Activated CD4-positive, alpha-beta T cell treated with anti-CD3 and anti-CD28 coated beads, Interleukin-2, amount 50 U/mL, for 24 hours (primary cell): Measurements from ENCODE around the gene MAP2K7.

Source experiments
- DNase-seq, 2 donors: peaks; one replicate each; pipeline ENCODE4 v3.0.0-alpha.2; 2020; ENCODE audit warnings: low read depth in 1 of 2, low spot score in 1 of 2

MAP2K7 gene

DNA sequence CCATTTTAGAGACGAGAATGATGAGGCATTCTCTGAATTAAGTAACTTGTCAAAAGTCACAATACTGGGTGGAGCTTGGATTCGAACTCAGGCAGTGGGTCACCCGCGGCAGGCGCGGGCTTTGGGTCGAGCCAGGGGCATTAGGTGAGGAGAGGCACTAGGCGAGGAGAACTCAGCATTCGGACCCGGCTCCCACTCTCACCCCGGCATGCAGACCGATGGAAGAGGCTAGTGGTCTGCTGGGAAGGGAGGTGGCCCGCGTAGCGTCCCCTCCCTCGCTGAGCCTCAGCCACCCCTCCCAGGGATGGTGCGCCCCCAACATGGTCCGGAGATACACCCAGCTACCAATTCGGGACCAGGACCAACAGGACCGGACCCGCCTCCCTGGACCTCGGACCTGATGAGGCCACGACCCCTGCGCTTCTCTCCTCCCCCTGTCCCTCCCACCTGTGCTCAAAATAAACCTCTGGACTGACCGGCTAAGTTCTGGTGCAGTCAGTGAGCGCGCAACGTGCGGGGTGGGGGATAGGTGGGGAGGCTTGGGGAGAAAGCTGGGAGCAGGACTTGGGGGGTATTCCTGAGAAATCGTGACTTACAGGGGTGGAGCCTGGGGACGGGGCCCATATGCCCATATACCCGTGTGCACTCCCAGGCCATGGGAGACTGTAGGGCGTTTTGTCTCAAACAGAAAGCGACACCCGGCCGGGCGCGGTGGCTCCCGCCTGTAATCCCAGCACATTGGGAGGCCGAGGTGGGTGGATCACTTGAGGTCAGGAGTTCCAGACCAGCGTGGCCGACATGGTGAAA lies 15.1 kb downstream of the MAP2K7 start:
- DNase-seq, result no peak

DNA sequence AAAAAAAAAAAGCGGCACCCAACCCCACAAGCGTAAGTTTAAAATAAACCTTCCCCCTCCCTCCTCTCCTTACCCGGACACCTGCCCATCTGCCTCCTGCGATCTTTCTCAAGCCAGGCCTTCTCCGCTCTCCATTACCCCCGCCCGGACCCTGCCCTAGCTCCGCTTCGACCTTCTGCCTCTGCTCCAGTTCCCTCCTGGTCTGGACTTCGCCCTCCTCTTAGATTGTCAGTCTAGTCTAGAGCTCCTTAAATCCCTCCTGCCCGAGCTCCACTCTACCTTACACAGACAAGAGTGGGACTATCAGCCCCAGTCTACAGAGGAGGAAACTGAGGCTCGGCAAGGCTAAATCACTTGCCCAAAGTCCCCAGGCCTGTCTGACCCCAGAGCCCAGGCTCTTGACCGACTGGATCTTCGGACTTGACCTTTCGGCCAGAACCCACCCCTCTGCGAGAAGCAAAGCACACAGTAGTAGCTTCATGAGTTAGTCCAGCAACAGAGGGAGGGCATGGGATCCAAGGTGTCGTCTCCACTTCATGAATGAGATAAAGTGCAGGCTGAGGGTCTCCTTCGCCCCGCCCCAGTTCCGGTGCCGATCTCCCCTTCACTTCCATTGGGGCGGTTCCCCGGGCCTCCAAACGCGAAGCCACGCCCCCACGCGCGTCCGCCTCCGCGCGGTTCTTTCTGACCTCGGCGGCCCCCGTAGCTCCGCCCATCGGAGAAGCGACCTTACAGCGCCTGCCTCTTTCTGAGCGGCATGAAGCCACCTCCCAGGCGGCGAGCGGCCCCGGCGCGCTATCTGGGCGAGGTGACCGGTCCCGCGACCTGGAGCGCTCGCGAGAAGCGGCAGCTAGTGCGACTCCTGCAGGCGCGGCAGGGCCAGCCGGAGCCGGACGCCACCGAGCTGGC lies 16.2 kb downstream of the MAP2K7 start, which contains the start of gene SNAPC2:
SNAPC2 (plus strand) TSS at position 729 of the 909 bp plus-strand sequence; CDS start at position 758, 29 bp downstream.
- DNase-seq, result peak; percentile 95 to 96

DNA sequence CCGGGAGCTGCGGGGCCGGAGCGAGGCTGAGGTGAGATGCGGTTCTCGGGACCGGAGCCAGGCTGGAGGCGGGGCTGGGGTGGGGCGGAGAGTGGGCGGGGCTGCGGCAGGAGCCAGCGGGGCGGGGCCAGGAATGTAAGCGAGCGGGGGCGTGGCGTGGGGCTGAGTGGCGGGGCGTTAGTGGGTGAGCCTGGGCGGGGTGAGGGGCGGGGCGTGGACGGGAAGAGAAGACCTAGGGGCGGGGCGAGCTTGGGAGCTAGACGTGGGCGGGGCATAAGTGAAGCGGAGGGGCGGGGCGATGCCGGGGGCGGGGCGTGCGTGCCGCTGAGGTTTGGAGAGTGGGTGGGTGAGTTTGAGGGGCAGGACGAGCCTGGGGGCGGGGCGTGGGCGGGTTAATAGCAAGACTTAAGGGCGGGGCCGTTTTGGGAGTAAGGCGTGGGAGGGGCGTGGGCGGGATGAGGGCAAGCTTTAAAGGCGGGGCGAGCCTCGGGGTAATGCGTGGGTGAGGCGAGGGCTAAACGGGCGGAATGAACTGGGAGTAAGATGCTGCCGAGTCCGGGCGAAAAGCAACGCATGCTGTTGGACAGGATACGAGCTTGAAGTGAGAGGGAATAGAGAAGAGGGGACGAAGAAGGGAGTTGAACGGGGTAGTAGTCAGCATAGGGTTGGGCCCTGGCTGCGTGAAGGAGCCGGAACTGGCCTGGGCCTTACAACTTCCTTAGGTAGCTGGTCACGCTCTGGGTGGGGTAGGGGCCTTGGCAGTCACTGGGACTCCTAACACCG lies 17.0 kb downstream of the MAP2K7 start:
- peak; percentile 97 to 99 for DNase-seq

DNA sequence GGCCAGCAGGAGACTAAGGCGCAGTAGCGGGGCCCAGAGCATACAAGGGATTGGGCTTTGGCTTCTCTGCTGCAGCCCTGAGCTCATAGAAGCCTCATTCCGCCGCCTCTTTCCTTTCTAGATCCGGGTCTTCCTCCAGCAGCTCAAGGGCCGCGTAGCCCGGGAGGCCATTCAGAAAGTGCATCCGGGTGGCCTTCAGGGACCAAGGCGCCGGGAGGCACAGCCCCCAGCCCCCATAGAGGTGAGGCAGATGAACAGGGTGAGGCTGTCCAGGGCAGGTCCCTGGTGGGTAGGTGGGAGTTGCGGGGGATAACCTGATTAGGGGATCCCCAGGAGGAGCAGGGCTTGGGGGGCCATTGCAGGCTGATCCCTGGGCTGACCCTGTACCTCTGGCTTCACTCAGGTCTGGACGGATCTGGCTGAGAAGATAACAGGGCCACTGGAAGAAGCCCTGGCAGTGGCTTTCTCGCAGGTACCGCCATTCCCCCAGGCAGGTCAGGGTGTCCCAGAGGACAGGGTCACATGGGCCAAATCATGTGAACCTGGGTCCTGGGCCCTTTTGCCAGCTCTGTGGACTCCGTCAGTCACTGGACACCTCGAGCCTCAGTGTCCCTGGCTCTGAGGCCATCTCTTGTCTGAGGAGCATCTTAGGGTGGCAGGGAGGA lies 17.8 kb downstream of the MAP2K7 start:
- no peak for DNase-seq

DNA sequence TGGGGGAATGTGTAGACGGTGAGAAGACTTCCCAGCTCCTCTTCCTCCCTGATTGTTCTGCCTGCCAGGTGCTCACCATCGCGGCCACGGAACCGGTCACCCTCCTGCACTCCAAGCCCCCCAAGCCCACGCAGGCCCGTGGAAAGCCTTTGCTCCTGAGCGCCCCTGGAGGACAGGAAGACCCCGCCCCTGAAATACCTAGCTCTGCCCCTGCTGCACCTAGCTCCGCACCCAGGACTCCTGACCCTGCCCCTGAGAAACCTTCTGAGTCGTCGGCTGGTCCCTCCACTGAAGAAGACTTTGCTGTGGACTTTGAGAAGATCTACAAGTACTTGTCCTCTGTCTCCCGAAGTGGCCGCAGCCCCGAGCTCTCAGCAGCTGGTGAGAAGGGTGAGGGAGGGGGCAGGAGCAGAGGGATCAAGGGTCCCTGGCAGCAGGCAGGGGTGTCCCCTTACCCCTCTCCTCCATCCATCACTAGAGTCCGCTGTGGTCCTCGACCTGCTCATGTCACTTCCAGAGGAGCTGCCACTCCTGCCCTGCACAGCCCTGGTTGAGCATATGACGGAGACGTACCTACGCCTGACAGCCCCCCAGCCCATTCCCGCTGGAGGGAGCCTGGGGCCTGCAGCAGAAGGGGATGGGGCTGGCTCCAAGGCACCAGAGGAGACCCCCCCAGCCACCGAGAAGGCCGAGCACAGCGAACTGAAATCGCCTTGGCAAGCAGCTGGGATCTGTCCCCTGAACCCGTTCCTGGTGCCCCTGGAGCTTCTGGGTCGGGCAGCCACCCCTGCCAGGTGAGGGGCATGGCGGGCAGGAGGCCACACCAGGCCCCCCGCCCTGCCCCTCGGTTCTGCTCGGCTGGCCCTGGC lies 18.5 kb downstream of the MAP2K7 start:
- no peak for DNase-seq

DNA sequence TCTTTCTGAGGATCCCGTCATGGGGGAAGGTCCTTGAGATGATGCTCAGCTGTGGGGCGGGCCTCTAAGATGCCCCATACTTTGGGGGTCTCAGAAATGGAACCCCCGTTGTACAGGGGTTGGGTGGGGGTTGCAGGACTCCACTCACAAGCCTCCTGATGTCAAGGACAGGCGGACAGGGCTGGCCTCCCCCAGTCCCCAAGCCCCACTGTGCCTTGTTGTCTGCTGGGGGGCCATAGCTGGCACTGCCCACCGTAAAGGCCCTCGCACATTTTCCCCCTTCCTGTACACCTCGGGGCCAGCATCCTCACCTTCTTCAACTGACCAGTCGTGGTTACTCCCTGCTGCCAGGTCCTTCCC lies 19.1 kb downstream of the MAP2K7 start:
- no peak for DNase-seq

DNA sequence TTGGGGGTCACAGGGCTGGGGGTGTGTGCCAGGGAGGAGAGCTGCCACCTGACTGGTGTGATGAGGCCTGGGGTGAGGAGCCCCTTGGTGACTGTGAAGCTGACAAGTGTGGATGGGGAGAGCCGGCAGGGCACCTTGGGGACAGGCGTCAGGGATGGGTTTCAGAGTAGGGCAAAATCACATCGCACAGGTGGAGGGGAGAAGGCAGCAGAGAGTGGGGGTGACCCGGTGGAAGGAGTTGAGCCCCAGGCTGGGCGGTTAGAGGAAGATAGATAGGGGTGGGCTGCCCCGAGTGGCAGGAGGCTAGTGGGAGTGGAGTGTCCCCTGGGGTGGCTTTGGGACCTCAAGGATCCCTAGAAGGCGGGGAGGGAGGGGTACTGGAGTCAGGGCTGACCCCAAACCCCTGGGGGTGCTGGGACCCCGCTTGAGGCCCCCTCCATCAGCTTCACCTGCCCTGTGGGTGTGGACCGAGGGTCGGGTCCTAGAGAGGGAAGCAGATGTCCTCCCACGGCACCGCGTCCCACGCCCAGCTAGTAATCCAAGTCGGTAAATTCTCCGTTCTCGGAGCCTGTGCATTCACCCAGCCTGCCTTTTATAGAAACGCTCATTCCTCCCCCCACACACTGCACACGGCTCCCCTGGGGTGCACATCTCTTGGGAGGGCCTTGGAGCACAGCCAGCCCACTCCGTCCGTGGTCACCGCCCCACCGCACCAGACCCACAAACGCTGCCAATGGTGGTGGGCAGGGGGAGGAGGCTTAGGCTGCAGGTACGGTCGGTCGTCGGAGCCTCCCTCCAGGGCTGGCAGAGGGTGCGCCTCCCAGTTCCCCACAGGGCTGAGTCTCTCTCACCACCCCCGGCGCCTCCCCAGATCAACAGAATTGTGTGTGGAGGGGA lies 19.9 kb downstream of the MAP2K7 start:
- no peak for DNase-seq

DNA sequence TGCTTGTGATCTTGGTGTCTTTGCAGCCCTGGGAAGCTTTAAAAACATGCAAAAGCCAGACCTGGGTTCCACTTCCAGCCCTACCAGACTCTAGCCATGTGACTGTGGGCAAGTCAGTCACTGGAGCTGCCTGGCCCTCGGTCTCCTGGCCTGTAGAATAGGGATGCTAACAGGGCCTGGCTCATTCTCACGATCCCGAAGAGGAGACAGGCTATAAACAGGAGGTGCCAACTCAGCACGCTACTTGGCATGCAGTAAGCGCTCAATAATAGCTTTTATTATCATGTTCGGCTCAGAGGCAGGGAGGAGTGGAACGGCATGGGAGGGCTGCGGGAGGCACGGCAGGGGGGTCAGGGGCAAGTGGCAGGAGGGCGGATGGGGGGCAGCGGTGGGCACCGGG lies 20.6 kb downstream of the MAP2K7 start:
- no peak for DNase-seq

DNA sequence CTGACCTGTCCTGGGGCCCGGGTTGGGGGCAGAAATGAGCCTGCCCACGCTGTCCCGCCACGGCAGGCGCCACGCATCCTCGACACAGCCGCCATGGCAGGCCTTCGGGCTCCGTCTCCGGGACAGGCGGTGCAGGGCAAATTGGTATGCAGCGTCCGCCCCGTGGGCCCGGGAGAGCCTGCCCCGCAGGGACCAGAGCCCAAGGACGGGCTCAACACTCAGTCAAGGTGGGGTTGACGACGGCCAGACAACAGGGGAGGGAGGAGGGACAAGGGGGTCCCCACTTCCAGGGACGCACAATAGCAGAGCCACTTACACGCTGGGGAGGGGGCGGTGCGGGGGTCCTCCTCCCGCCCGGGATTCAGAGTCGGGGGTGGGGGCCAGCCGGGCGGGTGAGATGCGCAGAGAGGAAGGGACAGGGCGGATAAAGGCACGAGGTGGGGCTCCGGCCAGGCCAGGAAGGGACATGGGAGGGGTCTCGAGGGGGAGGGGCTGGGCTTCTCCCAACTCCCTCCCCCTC lies 21.0 kb downstream of the MAP2K7 start:
- no peak for DNase-seq

DNA sequence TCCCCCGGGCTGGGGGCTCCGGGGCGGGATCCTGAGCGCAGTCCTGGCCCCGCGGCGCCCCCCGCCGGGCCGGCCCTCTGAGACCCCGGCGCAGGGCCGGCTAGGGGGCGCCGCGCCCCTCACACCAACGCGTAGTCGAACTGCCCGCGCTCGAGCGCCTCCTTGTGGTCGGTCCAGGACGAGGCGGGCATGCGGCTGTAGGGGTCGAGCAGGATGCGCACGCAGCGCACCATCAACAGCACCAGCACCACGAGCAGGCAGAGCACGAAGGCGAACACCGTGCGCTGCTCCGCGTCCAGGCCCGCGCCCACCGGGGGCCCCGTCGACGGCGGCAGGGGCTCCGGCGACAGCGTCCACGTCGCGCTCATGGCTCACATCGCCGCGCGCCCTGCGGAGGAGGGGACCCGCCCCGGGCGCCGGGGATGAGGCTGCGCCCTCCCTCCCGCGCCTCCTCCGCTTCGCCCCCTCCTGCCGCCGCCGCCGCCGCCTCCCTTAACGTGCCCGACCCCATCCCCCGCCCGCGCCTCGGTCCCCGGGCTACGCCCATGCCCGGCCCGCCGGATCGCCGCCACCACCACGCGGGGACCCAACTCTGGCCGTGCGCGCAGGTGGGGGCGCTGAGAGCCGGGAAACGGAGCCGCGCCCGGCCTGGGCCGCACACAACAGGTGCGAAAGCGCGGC lies 21.6 kb downstream of the MAP2K7 start:
- DNase-seq, result peak; percentile 44 to 67

DNA sequence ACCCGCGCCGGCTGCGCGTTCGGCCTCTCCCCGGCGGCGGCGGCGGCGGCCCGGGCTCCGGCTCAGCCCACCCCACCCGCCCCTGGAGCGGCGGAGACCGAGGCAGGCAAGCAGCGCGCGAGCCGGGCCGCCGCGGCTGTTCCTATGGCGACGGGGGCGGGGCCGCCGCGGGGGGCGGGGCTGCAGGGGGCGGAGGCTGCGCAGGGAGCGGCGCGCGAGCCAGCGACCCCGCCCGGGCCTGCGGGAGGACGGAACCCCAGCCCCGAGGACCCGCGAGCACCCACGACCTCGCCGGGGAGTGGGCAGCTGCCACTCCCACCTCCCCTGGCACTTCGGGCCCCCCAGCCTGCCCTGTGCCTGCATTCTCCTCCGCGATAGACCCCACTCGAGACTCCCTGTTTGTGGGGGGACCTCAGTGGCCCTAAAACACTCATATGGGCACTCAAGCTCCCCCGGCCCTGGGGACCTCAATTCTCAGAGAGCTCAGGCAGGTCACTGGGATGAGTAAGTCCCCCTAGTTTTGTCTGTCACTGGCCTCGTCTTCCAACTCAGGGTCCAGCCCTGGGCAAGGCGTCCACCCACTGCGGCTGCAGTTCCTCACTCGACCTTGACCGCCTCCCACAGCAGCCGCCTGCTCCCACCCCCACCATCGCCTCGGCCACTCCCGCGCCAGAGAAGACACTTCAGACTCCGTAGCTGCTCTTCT lies 22.5 kb downstream of the MAP2K7 start, which contains the start of gene CTXN1:
CTXN1 (minus strand) TSS at position 115 of the 706 bp plus-strand sequence. CDS start 597 bp downstream, outside the sequence.
- DNase-seq, result peak; percentile 60 to 62

DNA sequence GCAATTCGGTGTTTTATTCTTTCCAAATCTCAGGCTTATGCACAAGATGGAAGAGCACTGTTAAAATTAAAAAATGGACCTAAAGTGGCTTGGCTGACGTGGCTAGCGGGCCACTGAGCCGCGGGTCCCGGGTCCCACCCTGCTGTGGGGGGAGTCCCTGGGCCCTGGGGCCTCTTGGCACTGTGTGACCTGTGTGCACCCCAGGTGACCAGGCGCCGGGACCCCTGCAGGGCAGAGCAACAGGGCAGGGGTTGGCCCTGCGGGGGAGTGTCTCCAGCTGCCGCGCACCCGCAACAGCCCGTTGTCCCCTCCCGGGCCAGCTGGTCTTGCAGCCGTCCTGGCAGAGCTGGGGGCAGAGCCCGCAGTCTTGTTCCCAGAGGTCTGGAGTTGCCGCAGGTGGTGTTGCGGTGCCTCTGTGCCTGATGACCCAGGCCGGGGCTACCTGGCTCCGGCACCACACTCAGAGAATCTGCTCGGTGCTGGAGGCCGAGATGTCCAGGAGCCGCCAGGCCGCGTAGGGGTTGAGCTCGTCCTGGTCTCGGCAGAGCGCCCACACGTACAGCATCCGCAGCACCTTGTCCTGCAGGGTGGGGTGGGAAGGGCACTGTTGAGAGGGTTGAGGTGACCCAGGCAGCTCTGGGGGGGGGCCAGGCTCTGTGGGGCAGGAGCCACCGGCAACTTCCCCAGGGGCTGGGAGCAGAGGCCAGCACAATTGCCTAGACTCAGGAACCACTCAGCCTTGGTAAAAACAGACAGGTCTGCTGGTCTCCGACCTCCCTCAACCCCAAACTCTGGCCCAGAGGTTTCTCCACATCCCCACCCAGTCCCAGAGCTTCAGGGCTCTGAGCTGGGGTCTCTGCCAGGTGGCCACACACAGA lies 23.3 kb downstream of the MAP2K7 start:
- no peak for DNase-seq

DNA sequence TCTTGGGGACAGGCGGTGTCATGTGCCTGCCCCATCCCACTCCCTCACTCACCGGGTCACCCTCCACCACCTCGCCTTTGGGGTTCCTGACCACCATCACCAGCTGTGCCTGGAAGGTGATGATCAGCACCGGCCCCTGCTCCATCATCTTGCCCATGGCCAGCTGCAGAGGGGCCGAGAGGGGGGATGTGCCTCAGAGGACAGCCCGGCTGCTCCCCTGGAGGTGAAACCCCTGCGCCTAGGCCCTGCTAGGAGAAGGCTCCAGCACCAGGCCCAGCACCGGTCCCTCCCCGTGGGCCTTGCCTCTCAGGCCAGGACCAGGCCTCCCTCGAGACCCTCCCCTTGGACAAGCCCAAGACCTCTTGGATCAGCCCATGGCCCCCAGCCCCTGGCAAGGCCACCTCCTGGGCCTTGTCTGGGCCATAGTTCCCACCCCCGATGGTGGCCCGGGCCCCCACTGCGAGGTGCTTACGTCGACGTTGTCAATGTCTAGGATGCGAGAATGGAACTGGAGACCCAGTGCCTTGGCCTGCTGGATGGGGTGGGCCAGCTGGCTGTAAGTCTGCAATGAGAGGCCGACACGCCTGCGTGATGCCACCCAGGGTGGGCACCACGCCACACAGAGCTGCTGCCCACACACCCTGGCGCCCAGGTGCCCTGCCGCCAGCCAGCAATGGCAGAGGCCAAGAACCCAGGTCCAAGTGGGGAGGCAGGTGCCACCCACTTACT lies 24.1 kb downstream of the MAP2K7 start:
- DNase-seq, result no peak

DNA sequence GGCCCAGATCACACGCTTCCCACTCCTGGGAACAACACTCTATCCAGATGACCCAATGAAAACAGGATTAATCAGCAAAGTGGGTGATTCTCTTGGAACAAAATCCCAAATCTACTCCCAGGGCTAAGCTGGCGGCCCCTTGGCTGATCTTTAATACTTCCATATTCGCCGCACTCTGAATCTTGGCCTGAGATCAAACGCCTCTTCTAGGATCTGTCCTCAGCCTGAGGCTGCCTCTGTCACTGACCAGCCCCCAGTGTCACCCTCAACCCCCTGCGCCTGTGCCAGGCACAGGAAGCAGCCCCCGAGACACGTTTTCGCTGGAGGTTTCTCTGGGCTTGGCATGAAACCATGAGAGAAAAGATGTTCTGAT lies 24.6 kb downstream of the MAP2K7 start:
- DNase-seq, result no peak
